LNCAP (cell line): ENCODE data around the gene ANAPC1.

ENCODE experiments used
- TF ChIP-seq, protein P1 (sequence below): fragments of 450-650 bp; IDR thresholded peaks from 2 replicates; pipeline ENCODE4 v1.5.1; 2017; ENCODE audit warnings: mild to moderate bottlenecking

The ANAPC1 gene

DNA sequence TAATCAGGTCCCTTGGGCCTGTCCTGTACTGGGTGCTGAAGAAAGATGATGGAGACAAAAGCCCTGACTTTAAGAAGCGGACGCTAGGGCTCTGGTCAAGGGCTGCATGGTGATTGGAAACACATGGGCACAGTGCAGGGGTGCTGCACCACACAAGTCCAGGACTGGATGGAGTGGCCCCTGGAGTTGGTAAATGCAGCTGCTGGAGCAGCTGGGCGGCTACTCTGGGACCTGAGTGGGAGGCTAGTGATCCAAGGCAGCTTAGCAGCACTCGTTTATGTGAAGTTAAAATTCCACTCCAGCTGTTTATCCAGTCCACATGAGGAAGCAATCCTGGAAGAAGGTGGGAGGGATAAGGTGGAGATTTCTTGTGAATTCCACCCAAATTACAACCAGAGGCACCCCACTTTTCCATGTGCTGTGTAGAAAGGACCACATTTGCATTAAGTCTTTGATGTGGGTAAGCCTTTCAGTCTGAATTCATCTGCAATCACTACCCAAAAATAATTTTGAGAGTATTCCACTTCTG is 39.3 kb upstream of the ANAPC1 start:
- TF ChIP-seq, protein P1, sequence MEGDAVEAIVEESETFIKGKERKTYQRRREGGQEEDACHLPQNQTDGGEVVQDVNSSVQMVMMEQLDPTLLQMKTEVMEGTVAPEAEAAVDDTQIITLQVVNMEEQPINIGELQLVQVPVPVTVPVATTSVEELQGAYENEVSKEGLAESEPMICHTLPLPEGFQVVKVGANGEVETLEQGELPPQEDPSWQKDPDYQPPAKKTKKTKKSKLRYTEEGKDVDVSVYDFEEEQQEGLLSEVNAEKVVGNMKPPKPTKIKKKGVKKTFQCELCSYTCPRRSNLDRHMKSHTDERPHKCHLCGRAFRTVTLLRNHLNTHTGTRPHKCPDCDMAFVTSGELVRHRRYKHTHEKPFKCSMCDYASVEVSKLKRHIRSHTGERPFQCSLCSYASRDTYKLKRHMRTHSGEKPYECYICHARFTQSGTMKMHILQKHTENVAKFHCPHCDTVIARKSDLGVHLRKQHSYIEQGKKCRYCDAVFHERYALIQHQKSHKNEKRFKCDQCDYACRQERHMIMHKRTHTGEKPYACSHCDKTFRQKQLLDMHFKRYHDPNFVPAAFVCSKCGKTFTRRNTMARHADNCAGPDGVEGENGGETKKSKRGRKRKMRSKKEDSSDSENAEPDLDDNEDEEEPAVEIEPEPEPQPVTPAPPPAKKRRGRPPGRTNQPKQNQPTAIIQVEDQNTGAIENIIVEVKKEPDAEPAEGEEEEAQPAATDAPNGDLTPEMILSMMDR, result no peak

DNA sequence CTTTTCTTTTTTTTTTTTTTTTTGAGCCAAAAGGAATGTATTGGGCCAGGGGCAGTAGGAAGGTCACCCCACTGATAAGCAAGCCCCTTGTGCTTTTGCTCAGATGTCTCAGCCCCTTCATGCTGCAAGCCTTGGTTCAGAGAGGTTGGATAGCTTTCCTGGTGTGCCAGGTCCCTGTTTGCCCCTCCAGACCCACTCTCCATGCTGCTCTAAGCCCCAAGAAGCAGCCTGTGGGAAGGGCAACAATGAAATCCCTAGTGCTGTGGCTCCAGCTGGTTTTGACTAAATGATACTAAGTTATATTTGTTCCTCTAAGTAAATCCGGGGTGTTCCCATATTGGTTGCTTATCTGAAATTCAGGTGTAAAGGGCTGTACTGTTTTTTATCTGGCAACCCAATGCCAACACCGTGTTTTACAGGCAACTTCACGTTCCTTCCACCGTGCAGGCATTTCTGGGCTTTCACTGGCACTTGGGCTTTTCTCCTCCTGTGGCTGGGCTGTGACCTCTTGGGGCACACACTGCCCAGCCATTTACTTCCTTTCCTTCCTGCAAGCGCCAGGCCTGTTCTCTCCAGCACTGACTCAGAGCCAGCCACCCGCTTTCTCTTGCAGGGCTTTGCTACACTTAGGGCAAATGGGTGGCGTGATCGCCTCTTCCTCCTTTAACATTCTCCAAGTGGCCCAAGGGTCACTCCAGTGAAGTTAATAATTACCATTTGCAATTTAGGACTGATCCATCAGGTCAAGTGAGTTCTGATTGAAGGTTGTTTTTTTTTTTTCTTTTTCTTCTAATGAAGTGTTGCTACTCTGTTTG is 36.0 kb upstream of the ANAPC1 start:
- TF ChIP-seq, protein P1, result no peak

DNA sequence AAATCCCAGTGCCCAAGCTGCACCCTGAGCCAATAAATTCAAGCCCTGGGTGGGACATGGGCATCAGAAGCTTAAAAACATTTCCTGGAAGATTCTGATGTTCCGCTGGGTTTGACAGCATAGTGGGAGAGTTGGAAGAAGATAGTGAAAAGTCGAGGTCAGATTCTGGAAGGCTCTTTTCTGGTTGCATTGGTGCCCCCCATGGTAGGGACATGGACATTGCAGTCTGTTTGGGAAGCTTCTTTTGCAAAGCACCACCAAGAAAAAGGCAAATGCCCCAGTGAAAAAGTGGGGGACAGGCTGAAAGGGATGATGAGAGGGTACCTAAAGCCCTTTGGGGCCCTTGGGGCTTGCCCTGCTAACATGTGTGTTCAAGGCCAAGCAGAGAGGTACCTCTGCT is 35.4 kb upstream of the ANAPC1 start:
- TF ChIP-seq, protein P1, result no peak

DNA sequence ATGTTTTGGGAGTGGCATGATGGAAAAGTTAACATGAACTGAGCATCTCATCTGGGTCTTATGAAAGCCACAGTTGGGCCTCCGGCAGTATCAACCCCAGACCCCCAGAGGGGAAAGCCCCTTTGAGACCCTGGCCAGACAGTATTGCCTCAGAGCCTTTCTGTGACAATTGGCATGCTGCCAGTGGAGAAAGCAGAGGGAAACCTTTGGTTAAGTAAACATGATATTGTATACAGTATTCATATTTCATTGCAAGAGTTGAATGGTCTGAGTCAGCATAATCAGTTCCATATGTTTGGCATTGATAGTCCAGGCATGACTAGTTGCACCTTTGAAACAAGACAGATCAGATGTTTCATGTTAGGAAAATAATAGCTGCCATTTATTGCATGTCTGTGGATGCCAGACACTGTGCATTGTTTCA is 34.4 kb upstream of the ANAPC1 start:
- TF ChIP-seq, protein P1, result no peak

DNA sequence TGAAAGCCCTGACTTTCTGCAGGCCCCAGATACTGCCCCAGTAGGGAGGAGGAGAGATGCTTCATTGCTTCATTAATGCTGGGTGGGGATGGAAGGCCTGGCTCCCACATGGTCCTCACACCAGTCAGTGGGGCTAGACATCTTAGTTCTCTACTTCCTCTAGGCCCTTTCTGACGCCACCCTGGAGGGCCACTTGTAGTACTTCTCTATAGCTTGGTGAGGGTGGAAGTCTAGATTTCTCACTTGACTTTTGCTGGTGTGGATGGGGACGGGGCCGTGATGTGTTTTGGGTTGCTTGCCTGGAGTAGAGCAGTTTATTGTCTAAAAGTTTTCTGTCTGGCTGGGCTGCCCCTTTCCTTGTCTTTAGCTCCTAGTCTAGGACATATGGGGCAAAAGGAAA is 33.1 kb upstream of the ANAPC1 start:
- TF ChIP-seq, protein P1, result no peak

DNA sequence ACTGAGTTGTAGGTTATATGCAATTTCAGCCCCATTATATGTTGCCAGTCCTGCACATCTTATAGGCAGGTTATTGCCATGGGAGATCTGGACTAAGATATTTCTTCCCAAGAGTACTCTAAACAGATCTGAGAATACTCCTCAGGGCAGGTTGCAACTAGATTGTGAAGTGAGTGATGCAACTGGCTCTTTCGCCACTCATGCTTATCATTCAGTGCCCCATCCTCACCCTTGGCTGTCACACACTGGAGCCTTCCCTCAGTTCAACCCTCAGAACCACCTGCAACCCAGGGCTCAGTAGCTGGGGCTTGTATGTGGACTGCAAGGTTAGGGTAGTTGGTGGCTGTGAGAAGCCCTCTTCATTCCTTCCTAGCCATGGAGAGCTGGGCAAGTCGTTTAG is 28.6 kb upstream of the ANAPC1 start:
- TF ChIP-seq, protein P1, result no peak

DNA sequence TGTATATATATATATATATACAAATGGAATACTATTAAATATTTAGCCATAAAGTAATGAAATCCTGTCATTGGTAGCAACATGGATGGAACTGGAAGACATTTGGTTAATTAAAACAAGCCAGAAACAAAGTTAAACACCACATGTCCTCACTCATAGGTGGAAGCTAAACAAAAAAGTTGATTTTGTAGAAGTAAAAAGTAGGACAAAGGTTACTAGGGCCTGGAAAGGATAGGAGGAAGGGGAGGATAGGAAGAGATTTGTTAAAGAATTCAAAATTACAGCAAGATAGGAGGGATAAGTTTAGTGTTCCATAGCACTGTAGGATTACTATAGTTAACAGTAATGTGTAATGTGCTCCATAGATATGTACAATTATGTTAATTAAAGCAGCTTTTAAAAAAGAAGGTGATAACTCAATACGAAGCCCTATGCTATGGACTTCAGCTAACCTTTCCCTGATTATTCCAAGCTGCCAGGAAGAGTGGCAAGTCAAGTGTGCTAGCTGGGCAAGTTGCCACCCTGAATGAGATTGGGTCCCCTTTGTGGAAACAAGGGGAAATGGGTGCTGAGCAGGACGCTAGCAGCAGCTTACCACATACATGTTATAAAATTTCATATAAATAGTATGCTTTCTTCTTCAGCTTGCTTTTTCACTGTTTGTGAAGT is 26.8 kb upstream of the ANAPC1 start:
- TF ChIP-seq, protein P1, result no peak
